A549 (cell line): ENCODE data around the gene SGCE. TPM values are rescaled to one million over a fixed set of nuclear protein-coding genes. Genes with fewer than 3 reads are reported as not detected.

Experiments
- ATAC-seq, 2 experiments: fragments of 200-7000 bp in 1 of 2; fragments of >200 bp in 1 of 2; cut with Nextera tagmentation in 1 of 2; cut with Tn5 transposase in 1 of 2; 3 replicates each; pipeline versions ENCODE4 v1.8.0 to v1.9.1; 2018 to 2020; ENCODE audit warnings: mild to moderate bottlenecking in 1 of 2, moderate library complexity in 1 of 2
- CTCF ChIA-PET: fragments of 300-600 bp; sonication (Branson Sonifier 250); formaldehyde crosslinking; extraction: SDS; loops from one replicate; lab custom pipeline; 2021; ENCODE audit warnings: antibody characterized with exemption, inconsistent platforms; lab: Yijun Ruan, JAX
- POLR2A ChIA-PET: fragments of 350-600 bp; formaldehyde crosslinking; extraction: SDS; loops from one replicate; lab custom pipeline; 2021; ENCODE audit warnings: antibody characterized with exemption, inconsistent platforms; lab: Yijun Ruan, JAX
- DNase-seq, 2 experiments: peaks; one replicate each; pipeline versions ENCODE4 v3.0.0 to v3.0.0-alpha.2; 2011 to 2016; ENCODE audit warnings: low read depth in 1 of 2, low spot score in 1 of 2
- FAIRE-seq: peaks from 2 replicates; lab custom pipeline; 2011; peaks lifted over from hg19 to GRCh38; lab: Jason Lieb, UNC
- H3K27ac ChIP-seq, 2 experiments: fragments of >200 bp; sonication (Bioruptor Twin); formaldehyde crosslinking; 3 replicates each; pipeline ENCODE4 v1.5.1; 2016 to 2017
- H3K4me1 ChIP-seq: fragments of >200 bp; sonication (Bioruptor Twin); formaldehyde crosslinking; 3 replicates; pipeline ENCODE4 v1.6.1; 2016
- H3K4me2 ChIP-seq: fragments of >200 bp; sonication (Bioruptor Twin); formaldehyde crosslinking; 3 replicates; pipeline ENCODE4 v1.6.1; 2016
- H3K4me3 ChIP-seq: fragments of >200 bp; sonication (Bioruptor Twin); formaldehyde crosslinking; 3 replicates; pipeline ENCODE4 v1.5.1; 2016
- H3K9me3 ChIP-seq: fragments of >200 bp; sonication (Bioruptor Twin); formaldehyde crosslinking; 3 replicates; pipeline ENCODE4 v1.6.1; 2016
- CEBPB ChIP-seq, 2 experiments: fragments of >200 bp in 1 of 2; sonication (Bioruptor Twin) in 1 of 2; formaldehyde crosslinking in 1 of 2; IDR thresholded peaks; 2 replicates each; pipeline ENCODE4 v1.6.1; 2012 to 2016
- FOXS1 ChIP-seq: fragments of 250-450 bp; sonication (Bioruptor Pico); IDR thresholded peaks from 2 replicates; pipeline ENCODE4 v1.5.0; 2020; ENCODE audit warnings: mild to moderate bottlenecking, moderate library complexity
- HOXB5 ChIP-seq: fragments of 250-450 bp; sonication (Bioruptor Pico); IDR thresholded peaks from 2 replicates; pipeline ENCODE4 v1.5.0; 2020; ENCODE audit warnings: mild to moderate bottlenecking, moderate library complexity
- JUNB ChIP-seq: fragments of >200 bp; sonication (Bioruptor Twin); formaldehyde crosslinking; IDR thresholded peaks from 2 replicates; pipeline ENCODE4 v1.6.1; 2016
- MYC ChIP-seq: IDR thresholded peaks from 2 replicates; pipeline ENCODE4 v1.6.1; 2012; ENCODE audit warnings: mild to moderate bottlenecking, inconsistent platforms, low read length, improper control_type of control experiment, borderline replicate concordance
- POLR2A ChIP-seq: IDR thresholded peaks from 2 replicates; pipeline ENCODE4 v1.6.1; 2012; ENCODE audit warnings: mild to moderate bottlenecking, low read length
- POLR2AphosphoS2 ChIP-seq: conservative IDR thresholded peaks from 2 replicates; pipeline ENCODE4 v1.6.1; 2012; ENCODE audit warnings: low read length, improper control_type of control experiment, inconsistent platforms
- RCOR1 ChIP-seq: fragments of 150-350 bp; IDR thresholded peaks from 2 replicates; pipeline ENCODE4 v1.6.1; 2014; ENCODE audit warnings: antibody characterized with exemption, low read length, low read depth
- RFX5 ChIP-seq: fragments of 450-650 bp; IDR thresholded peaks from 2 replicates; pipeline ENCODE4 v1.7.1; 2014; ENCODE audit warnings: antibody characterized with exemption, mild to moderate bottlenecking, moderate library complexity
- ZC3H11A ChIP-seq: fragments of 450-650 bp; IDR thresholded peaks from 2 replicates; pipeline ENCODE4 v1.6.1; 2014; ENCODE audit warnings: antibody characterized with exemption, mild to moderate bottlenecking
- ZSCAN20 ChIP-seq: fragments of 250-450 bp; sonication (Bioruptor Pico); IDR thresholded peaks from 2 replicates; pipeline ENCODE4 v1.8.0; 2022; ENCODE audit warnings: mild to moderate bottlenecking, moderate library complexity
- WGBS: methylation state at CpG from one replicate; pipeline ENCODE4 v1.1.6; 2017; ENCODE audit errors: missing lambda C conversion rate; 5-methylcytosine and 5-hydroxymethylcytosine counted together
- polyA plus RNA-seq, 4 experiments: library from polyadenylated mRNA; depleted of rRNA in 3 of 4; stranded (reverse); fragments of >200 nt; fragmentation: RNase III in 1 of 4; extraction: RNeasy Plus Mini Kit Qiagen cat#74134 plus additional on column Dnase treatment in 1 of 4; gene quantifications; 2 replicates in 3 of 4; 3 replicates in 1 of 4; pipeline ENCODE4 v1.2.3, GENCODE V29; 2011 to 2017
- TF ChIP-seq, protein P1 (sequence below): IDR thresholded peaks from 2 replicates; pipeline ENCODE4 v1.6.1; 2012; ENCODE audit warnings: low read depth, borderline replicate concordance
- TF ChIP-seq, protein P2 (sequence below): IDR thresholded peaks from 2 replicates; pipeline ENCODE4 v1.6.1; 2012
- TF ChIP-seq, protein P3 (sequence below): fragments of 250-450 bp; sonication (Bioruptor Pico); IDR thresholded peaks from 2 replicates; pipeline ENCODE4 v1.5.0; 2020; ENCODE audit warnings: low read depth, mild to moderate bottlenecking, moderate library complexity
- TF ChIP-seq, protein P4 (sequence below): fragments of >200 bp; sonication (Bioruptor Twin); formaldehyde crosslinking; IDR thresholded peaks from 2 replicates; pipeline ENCODE4 v1.6.1; 2016
- TF ChIP-seq, protein P5 (sequence below): fragments of >200 bp; sonication (Bioruptor Twin); formaldehyde crosslinking; IDR thresholded peaks from 3 replicates; pipeline ENCODE4 v1.5.1; 2016
- TF ChIP-seq, protein P6 (sequence below): fragments of 250-450 bp; sonication (Bioruptor Pico); IDR thresholded peaks from 2 replicates; pipeline ENCODE4 v1.5.0; 2021; ENCODE audit warnings: mild to moderate bottlenecking, moderate library complexity, borderline replicate concordance

Gene SGCE
- polyA plus RNA-seq, 2 of the 4 experiments (the other 2 are of a cell fraction): 60.1 to 97.2 TPM

DNA sequence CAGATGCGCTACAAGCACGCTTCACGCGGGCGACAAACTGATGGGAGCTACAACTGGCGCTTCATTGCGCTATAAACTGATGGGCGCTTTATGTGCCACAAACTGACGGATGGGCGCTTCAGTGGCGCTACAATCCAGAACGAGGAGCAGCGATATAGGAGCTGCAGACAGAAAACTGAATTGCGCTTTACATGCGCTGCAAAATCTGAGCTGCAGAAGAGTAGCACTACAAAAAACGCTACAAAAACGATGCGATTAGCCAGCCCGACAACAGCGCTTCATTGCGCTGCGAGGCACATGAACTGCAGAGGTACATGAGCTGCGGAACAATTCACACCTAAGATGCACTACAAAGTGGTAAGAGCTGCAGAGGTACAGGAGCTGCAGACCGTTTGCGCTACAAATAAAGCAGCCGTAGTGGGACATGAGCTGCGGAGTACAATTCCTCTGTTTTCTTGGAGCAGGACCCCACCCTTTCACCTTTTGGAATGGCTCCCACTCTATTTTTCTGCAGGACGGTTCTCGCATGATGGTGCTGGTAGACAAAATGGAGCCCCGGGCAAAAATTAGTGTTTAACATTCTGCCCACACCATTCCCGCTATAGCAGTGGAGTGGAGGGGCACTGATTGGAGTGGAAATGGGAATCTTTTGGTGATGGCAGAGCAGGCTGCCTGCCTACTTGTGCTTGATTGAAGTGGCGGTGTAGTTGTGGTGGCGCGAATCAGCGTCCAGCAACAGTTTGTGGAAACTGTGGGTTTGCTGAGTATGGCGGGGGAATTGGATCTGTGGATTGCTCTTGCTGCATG is 1.2 kb upstream of the SGCE start:
- Histone ChIP-seq H3K27ac (peak overlapping the region; percentile 59 to 96), H3K4me1 (peaks cover 38% of the 10 kb centered on the region), H3K4me2 (peak overlapping the region; percentile 76), H3K9me3 (no peaks in the 10 kb centered on the region), H3K4me3 (peak overlapping the region; percentile 64)
- ChIA-PET POLR2A (interaction anchor here (0.6 to 2.2 kb wide), 11 partner anchors 40 to 844 kb away, joined by 3 to 16 read pairs (median 5); partner anchors contain the start of gene PON3), CTCF (interaction anchor here (0.6 to 3.1 kb wide), 18 partner anchors 12 to 1029 kb away, joined by 3 to 18 read pairs (median 3); no protein-coding TSS in a partner anchor)
- ATAC-seq (no peak), FAIRE-seq (no peak), DNase-seq (peak in 1 of 2 experiments; percentile 48)
- 76% methylated on average over 36 of the region's 36 CpGs for WGBS
- TF ChIP-seq, protein P1, sequence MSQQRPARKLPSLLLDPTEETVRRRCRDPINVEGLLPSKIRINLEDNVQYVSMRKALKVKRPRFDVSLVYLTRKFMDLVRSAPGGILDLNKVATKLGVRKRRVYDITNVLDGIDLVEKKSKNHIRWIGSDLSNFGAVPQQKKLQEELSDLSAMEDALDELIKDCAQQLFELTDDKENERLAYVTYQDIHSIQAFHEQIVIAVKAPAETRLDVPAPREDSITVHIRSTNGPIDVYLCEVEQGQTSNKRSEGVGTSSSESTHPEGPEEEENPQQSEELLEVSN: 0 out of 2 replicates have a peak, but pooled peaks have one; percentile 24
- TF ChIP-seq, protein P2, sequence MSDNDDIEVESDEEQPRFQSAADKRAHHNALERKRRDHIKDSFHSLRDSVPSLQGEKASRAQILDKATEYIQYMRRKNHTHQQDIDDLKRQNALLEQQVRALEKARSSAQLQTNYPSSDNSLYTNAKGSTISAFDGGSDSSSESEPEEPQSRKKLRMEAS: peak; percentile 11; the same call in 1 of the 2 replicates
- TF ChIP-seq CEBPB (IDR thresholded peaks at IDR 0.05): no peak

DNA sequence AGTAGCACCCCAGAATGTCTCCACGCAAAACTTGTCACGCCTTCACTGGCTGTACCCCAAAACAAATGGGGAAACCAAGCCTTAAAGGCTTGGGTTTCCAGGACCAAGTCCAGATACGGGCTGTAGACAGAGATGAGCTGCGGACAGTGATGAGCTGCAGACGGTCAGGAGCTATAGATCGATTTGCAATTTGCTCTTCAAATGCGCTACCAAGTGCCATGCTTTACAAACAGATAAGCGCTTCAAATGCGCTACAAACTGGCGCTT is 658 bp upstream of the SGCE start:
- Histone ChIP-seq H3K9me3 (no peaks in the 10 kb centered on the region), H3K4me1 (peaks cover 38% of the 10 kb centered on the region), H3K27ac (peak overlapping the region; percentile 59 to 96), H3K4me2 (peak overlapping the region; percentile 76), H3K4me3 (peak overlapping the region; percentile 64)
- FAIRE-seq: no peak
- 88% methylated on average over 10 of the region's 10 CpGs for whole genome bisulfite sequencing
- ATAC-seq: no peak
- CTCF ChIA-PET: interaction anchor here (0.7 to 3.1 kb wide), 20 partner anchors 12 to 1030 kb away, joined by 3 to 18 read pairs (median 4); no protein-coding TSS in a partner anchor
- no peak for DNase-seq
- POLR2A ChIA-PET: interaction anchor here (0.6 to 2.2 kb wide), 11 partner anchors 41 to 844 kb away, joined by 3 to 16 read pairs (median 5); partner anchors contain the start of gene PON3
- TF ChIP-seq, protein P3, sequence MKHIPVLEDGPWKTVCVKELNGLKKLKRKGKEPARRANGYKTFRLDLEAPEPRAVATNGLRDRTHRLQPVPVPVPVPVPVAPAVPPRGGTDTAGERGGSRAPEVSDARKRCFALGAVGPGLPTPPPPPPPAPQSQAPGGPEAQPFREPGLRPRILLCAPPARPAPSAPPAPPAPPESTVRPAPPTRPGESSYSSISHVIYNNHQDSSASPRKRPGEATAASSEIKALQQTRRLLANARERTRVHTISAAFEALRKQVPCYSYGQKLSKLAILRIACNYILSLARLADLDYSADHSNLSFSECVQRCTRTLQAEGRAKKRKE (CRISPR knock-in tag): no peak
- TF ChIP-seq FOXS1 (CRISPR knock-in tag) (no peak), HOXB5 (CRISPR knock-in tag) (no peak), POLR2AphosphoS2 (no peak), POLR2A (no peak), ZSCAN20 (no peak), RCOR1 (no peak), RFX5 (no peak), ZC3H11A (no peak), MYC (no peak), JUNB (no peak)
- TF ChIP-seq, protein P4, sequence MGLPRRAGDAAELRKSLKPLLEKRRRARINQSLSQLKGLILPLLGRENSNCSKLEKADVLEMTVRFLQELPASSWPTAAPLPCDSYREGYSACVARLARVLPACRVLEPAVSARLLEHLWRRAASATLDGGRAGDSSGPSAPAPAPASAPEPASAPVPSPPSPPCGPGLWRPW: no peak
- TF ChIP-seq, protein P5, sequence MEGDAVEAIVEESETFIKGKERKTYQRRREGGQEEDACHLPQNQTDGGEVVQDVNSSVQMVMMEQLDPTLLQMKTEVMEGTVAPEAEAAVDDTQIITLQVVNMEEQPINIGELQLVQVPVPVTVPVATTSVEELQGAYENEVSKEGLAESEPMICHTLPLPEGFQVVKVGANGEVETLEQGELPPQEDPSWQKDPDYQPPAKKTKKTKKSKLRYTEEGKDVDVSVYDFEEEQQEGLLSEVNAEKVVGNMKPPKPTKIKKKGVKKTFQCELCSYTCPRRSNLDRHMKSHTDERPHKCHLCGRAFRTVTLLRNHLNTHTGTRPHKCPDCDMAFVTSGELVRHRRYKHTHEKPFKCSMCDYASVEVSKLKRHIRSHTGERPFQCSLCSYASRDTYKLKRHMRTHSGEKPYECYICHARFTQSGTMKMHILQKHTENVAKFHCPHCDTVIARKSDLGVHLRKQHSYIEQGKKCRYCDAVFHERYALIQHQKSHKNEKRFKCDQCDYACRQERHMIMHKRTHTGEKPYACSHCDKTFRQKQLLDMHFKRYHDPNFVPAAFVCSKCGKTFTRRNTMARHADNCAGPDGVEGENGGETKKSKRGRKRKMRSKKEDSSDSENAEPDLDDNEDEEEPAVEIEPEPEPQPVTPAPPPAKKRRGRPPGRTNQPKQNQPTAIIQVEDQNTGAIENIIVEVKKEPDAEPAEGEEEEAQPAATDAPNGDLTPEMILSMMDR: no peak
- TF ChIP-seq, protein P6, sequence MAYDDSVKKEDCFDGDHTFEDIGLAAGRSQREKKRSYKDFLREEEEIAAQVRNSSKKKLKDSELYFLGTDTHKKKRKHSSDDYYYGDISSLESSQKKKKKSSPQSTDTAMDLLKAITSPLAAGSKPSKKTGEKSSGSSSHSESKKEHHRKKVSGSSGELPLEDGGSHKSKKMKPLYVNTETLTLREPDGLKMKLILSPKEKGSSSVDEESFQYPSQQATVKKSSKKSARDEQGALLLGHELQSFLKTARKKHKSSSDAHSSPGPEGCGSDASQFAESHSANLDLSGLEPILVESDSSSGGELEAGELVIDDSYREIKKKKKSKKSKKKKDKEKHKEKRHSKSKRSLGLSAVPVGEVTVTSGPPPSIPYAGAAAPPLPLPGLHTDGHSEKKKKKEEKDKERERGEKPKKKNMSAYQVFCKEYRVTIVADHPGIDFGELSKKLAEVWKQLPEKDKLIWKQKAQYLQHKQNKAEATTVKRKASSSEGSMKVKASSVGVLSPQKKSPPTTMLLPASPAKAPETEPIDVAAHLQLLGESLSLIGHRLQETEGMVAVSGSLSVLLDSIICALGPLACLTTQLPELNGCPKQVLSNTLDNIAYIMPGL: no peak
